Measurements from ENCODE around the gene DUSP16.
"Not testable (repeated sequence)": the region's sequence is repeated elsewhere in the genome, so short reads cannot be mapped to it uniquely, and the experiment has no call there.

DUSP16 gene

DNA sequence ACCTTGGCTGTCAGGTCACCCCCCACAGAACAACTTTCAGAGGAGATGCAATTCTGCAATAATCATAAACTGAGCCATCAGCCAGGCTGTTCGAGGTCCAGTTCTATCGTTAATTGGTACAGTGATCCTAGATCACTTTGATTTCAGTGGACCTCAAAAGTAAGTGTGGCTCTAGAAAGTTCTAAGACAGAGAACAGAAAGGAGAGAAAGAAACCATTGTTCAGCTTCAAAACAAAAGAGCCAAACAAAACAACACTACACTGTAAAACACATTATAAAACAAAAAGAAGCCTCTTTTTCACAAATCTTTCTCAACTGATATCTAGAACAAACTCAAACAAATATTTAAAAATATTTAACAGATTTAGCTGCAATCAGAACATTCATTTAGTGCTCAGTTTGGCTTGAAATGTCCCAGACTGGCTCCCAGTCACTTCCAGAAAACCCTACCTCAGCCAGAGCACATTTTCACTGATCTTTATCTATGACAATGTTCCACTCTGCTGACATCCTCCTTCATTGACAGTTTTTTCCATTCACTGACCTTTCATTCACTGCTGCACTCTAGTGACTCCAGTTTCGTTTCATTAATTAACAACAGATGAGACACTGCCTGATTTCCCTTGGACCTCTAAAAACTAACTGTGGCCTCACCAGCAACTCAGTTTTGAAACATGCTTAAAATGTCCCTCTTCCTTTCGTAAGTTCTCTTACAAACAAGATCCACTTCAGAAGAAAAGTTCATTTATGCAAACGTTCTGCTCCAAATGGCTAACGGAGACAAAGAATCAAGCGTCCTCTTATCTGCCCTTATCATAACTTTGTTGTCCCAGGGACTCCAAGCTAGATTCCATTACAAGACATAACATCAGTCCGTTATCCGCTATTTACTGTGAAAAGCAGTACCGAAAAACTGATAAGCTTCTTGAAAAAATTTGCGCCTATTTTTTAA lies 56.8 kb downstream of the DUSP16 start:
- FAIRE-seq (peak; percentile 93), DNase-seq (ENCODE audit: insufficient read length, low spot score) (peak; percentile 28)
- TF ChIP-seq POLR2A (IDR thresholded peaks at IDR 0.05; ENCODE audit: low read depth, low read length) (peak; percentile 44; the same call in 1 of the 2 replicates), PAX5 (IDR thresholded peaks at IDR 0.05; ENCODE audit: insufficient read depth, low read length, severe bottlenecking) (peak; percentile 81), TAF1 (IDR thresholded peaks at IDR 0.05; ENCODE audit: low read depth, low read length) (0 out of 2 replicates have a peak, but pooled peaks have one; percentile 20), SPI1 (IDR thresholded peaks at IDR 0.05; ENCODE audit: low read depth, low read length) (no peak; the same call in 1 of the 2 replicates), POU2F2 (IDR thresholded peaks at IDR 0.05; ENCODE audit: low read depth, low read length) (no peak), POLR2AphosphoS5 (IDR thresholded peaks at IDR 0.05; ENCODE audit: low read depth, low read length) (no peak)

- DNase-seq (ENCODE audit: insufficient read length, low spot score) = no peak
- TF ChIP-seq PAX5 (IDR thresholded peaks at IDR 0.05; ENCODE audit: insufficient read depth, low read length, severe bottlenecking) (no peak), POU2F2 (IDR thresholded peaks at IDR 0.05; ENCODE audit: low read depth, low read length) (no peak), POLR2A (IDR thresholded peaks at IDR 0.05; ENCODE audit: low read depth, low read length) (no peak), SPI1 (IDR thresholded peaks at IDR 0.05; ENCODE audit: low read depth, low read length) (no peak), TAF1 (IDR thresholded peaks at IDR 0.05; ENCODE audit: low read depth, low read length) (no peak), POLR2AphosphoS5 (IDR thresholded peaks at IDR 0.05; ENCODE audit: low read depth, low read length) (no peak)
- FAIRE-seq = no peak
Measured at GRCh38 chr12:12503384-12504078, 59.1 kb downstream of the DUSP16 start.

GRCh38 chr12:12502815-12503151 lies 59.9 kb downstream of the DUSP16 start:
- DNase-seq (ENCODE audit: insufficient read length, low spot score) = no peak
- peak; percentile 41 for TF ChIP-seq SPI1 (IDR thresholded peaks at IDR 0.05; ENCODE audit: low read depth, low read length)
- TF ChIP-seq TAF1 (IDR thresholded peaks at IDR 0.05; ENCODE audit: low read depth, low read length) = no peak
- no peak for FAIRE-seq

GRCh38 chr12:12502130-12502814 lies 60.4 kb downstream of the DUSP16 start:
- DNase-seq (ENCODE audit: insufficient read length, low spot score); FAIRE-seq: not testable (repeated sequence)

- FAIRE-seq (no peak), DNase-seq (ENCODE audit: insufficient read length, low spot score) (no peak)
- TF ChIP-seq PAX5 (IDR thresholded peaks at IDR 0.05; ENCODE audit: insufficient read depth, low read length, severe bottlenecking) (no peak), TAF1 (IDR thresholded peaks at IDR 0.05; ENCODE audit: low read depth, low read length) (no peak), SPI1 (IDR thresholded peaks at IDR 0.05; ENCODE audit: low read depth, low read length) (no peak), POLR2A (IDR thresholded peaks at IDR 0.05; ENCODE audit: low read depth, low read length) (no peak), POU2F2 (IDR thresholded peaks at IDR 0.05; ENCODE audit: low read depth, low read length) (no peak), POLR2AphosphoS5 (IDR thresholded peaks at IDR 0.05; ENCODE audit: low read depth, low read length) (no peak)
Measured at GRCh38 chr12:12501121-12501520, 61.5 kb downstream of the DUSP16 start.

GRCh38 chr12:12499909-12500604 lies 62.6 kb downstream of the DUSP16 start:
- FAIRE-seq (no peak), DNase-seq (ENCODE audit: insufficient read length, low spot score) (no peak)
- TF ChIP-seq TAF1 (IDR thresholded peaks at IDR 0.05; ENCODE audit: low read depth, low read length) = no peak
- no peak for TF ChIP-seq SPI1 (IDR thresholded peaks at IDR 0.05; ENCODE audit: low read depth, low read length)
- no peak for TF ChIP-seq PAX5 (IDR thresholded peaks at IDR 0.05; ENCODE audit: insufficient read depth, low read length, severe bottlenecking)
- TF ChIP-seq POLR2AphosphoS5 (IDR thresholded peaks at IDR 0.05; ENCODE audit: low read depth, low read length) = no peak
- no peak for TF ChIP-seq POU2F2 (IDR thresholded peaks at IDR 0.05; ENCODE audit: low read depth, low read length)
- no peak for TF ChIP-seq POLR2A (IDR thresholded peaks at IDR 0.05; ENCODE audit: low read depth, low read length)

DNA sequence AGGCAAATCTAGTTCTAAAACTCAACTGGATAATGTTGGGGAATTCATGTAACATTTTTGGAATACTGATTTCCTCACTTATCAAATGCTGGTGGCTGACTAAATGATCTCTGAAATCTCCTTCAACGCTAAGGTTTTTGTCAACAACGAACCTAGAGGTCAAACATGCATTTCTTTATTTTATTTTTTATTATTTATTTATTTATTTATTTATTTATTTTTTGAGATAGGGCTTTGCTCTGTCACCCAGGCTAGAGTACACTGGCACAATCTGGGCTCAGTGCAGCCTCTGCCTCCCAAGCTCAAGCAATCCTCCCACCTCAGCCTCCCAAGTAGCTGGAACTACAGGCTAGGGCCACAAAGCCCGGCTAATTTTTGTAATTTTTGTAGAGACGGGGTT lies 64.5 kb downstream of the DUSP16 start:
- TF ChIP-seq POLR2AphosphoS5 (IDR thresholded peaks at IDR 0.05; ENCODE audit: low read depth, low read length) = no peak
- no peak for TF ChIP-seq SPI1 (IDR thresholded peaks at IDR 0.05; ENCODE audit: low read depth, low read length)
- no peak for TF ChIP-seq TAF1 (IDR thresholded peaks at IDR 0.05; ENCODE audit: low read depth, low read length)
- TF ChIP-seq PAX5 (IDR thresholded peaks at IDR 0.05; ENCODE audit: insufficient read depth, low read length, severe bottlenecking) = no peak
- TF ChIP-seq POU2F2 (IDR thresholded peaks at IDR 0.05; ENCODE audit: low read depth, low read length) = no peak
- FAIRE-seq = no peak
- no peak for DNase-seq (ENCODE audit: insufficient read length, low spot score)

DNA sequence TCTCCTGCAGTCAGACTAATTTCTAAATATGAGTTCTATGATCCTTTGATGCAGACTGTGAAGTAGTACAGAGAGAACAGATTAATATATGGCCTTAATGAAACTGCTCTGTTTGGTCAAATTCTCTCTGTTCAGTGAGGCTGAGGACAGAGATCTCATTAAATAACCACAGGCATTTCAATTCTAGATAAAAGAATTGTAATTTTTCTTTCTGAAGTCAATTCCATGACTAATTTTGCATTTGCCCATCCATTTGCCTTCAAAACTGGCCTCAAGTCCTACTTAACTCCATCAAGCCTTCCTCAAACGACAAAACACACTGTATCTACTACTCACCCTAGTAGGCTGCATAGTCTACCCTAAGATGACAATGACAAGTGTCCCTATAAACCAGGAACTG lies 67.1 kb downstream of the DUSP16 start:
- FAIRE-seq (no peak), DNase-seq (ENCODE audit: insufficient read length, low spot score) (no peak)
- no peak for TF ChIP-seq POU2F2 (IDR thresholded peaks at IDR 0.05; ENCODE audit: low read depth, low read length)
- no peak for TF ChIP-seq SPI1 (IDR thresholded peaks at IDR 0.05; ENCODE audit: low read depth, low read length)
- no peak for TF ChIP-seq TAF1 (IDR thresholded peaks at IDR 0.05; ENCODE audit: low read depth, low read length)
- no peak for TF ChIP-seq POLR2A (IDR thresholded peaks at IDR 0.05; ENCODE audit: low read depth, low read length)
- no peak for TF ChIP-seq POLR2AphosphoS5 (IDR thresholded peaks at IDR 0.05; ENCODE audit: low read depth, low read length)
- TF ChIP-seq PAX5 (IDR thresholded peaks at IDR 0.05; ENCODE audit: insufficient read depth, low read length, severe bottlenecking) = no peak

DNA sequence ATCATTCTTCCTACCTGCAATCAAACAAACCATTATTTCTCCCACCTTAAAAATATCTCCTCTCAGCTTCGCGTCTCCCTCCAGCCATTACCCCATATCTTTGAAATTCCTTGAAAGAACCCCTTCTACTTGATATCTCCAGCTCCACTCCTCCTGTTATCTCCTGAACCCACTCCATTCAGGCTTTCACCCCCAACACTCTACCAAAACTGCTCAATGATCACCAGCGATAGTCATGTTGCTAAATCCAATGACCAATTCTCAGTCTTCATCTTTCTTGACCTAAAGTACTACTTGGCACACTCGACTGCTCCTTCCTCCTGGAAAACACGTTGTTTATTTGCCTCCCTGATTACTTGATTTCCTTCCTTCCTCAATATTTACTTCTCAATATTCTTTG lies 70.1 kb downstream of the DUSP16 start:
- FAIRE-seq = no peak
- DNase-seq (ENCODE audit: insufficient read length, low spot score) = no peak
- TF ChIP-seq SPI1 (IDR thresholded peaks at IDR 0.05; ENCODE audit: low read depth, low read length) = no peak
- TF ChIP-seq POU2F2 (IDR thresholded peaks at IDR 0.05; ENCODE audit: low read depth, low read length) = no peak
- no peak for TF ChIP-seq PAX5 (IDR thresholded peaks at IDR 0.05; ENCODE audit: insufficient read depth, low read length, severe bottlenecking)
- TF ChIP-seq POLR2A (IDR thresholded peaks at IDR 0.05; ENCODE audit: low read depth, low read length) = no peak
- no peak for TF ChIP-seq TAF1 (IDR thresholded peaks at IDR 0.05; ENCODE audit: low read depth, low read length)
- TF ChIP-seq POLR2AphosphoS5 (IDR thresholded peaks at IDR 0.05; ENCODE audit: low read depth, low read length) = no peak
